Smooth muscle cell (in vitro differentiated cells): Measurements from ENCODE around the gene SMPX. TPM values are rescaled to one million over a fixed set of nuclear protein-coding genes. Genes with fewer than 3 reads are reported as not detected.

Experiments
- DNase-seq: peaks from one replicate; lab custom pipeline; 2025; ENCODE audit not compliant: unreplicated experiment; lab: John Stamatoyannopoulos, UW
- H2AFZ ChIP-seq: fragments of 200-600 bp; sonication (generic); 2 replicates; pipeline ENCODE4 v1.6.0; 2016; ENCODE audit warnings: antibody characterized with exemption, low read depth, mild to moderate bottlenecking
- H3F3A ChIP-seq: fragments of 200-600 bp; sonication (generic); 2 replicates; pipeline ENCODE4 v1.6.0; 2017; ENCODE audit warnings: antibody characterized with exemption, low read depth
- H3K27ac ChIP-seq: fragments of 200-600 bp; sonication (generic); 2 replicates; pipeline ENCODE4 v1.5.1; 2016; ENCODE audit warnings: low read depth, mild to moderate bottlenecking
- H3K27me3 ChIP-seq: fragments of 200-600 bp; sonication (generic); 2 replicates; pipeline ENCODE4 v1.6.1; 2016; ENCODE audit warnings: low read depth, mild to moderate bottlenecking
- H3K36me3 ChIP-seq: fragments of 200-600 bp; sonication (generic); 2 replicates; pipeline ENCODE4 v1.5.1; 2016; ENCODE audit warnings: low read depth
- H3K4me1 ChIP-seq: fragments of 200-600 bp; sonication (generic); 2 replicates; pipeline ENCODE4 v1.5.1; 2016; ENCODE audit warnings: low read depth
- H3K4me2 ChIP-seq: fragments of 200-600 bp; sonication (generic); 2 replicates; pipeline ENCODE4 v1.6.0; 2016; ENCODE audit warnings: mild to moderate bottlenecking
- H3K4me3 ChIP-seq: fragments of 200-600 bp; sonication (generic); 2 replicates; pipeline ENCODE4 v1.5.1; 2016; ENCODE audit warnings: mild to moderate bottlenecking
- H3K79me2 ChIP-seq: fragments of 200-600 bp; sonication (generic); 2 replicates; pipeline ENCODE4 v1.6.0; 2016; ENCODE audit warnings: low read depth, mild to moderate bottlenecking
- H3K9ac ChIP-seq: fragments of 200-600 bp; sonication (generic); 2 replicates; pipeline ENCODE4 v1.6.0; 2016; ENCODE audit warnings: low read depth
- H3K9me3 ChIP-seq: fragments of 200-600 bp; sonication (generic); replicated peaks from 2 replicates; pipeline ENCODE4 v1.5.1; 2016; ENCODE audit warnings: low read depth
- H4K20me1 ChIP-seq: fragments of 200-600 bp; sonication (generic); 2 replicates; pipeline ENCODE4 v1.6.0; 2016; ENCODE audit warnings: low read depth
- CTCF ChIP-seq: fragments of 200-600 bp; sonication (generic); IDR thresholded peaks from 2 replicates; pipeline ENCODE4 v1.5.1; 2017; ENCODE audit warnings: borderline replicate concordance, mild to moderate bottlenecking, antibody characterized with exemption; ENCODE audit not compliant: insufficient read depth, poor library complexity, severe bottlenecking
- WGBS: methylation state at CpG from one replicate; pipeline ENCODE4 v1.1.7; 2016; ENCODE audit warnings: low lambda C conversion rate; 5-methylcytosine and 5-hydroxymethylcytosine counted together
- polyA plus RNA-seq: library from polyadenylated mRNA; unstranded; fragments of >200 nt; fragmentation: Nextera tagmentation; extraction: Ambion mirVana; gene quantifications from 2 replicates; pipeline ENCODE4 v1.2.1, GENCODE V29; 2016
- total RNA-seq: library from RNA; depleted of rRNA; stranded (reverse); fragments of >200 nt; gene quantifications from 2 replicates; pipeline ENCODE4 v1.2.3, GENCODE V29; 2014

Gene SMPX
- total and polyA plus RNA-seq, 2 experiments from 2014 or later: 0.37 TPM; not detected in 1

- no peak overlapping the region for H3K4me3 ChIP-seq
- no peaks in the 10 kb centered on the region for H3K79me2 ChIP-seq
- no peaks in the 10 kb centered on the region for H3K27me3 ChIP-seq
- no peaks in the 10 kb centered on the region for H4K20me1 ChIP-seq
- DNase-seq: no peak
- no peak overlapping the region for H3K4me2 ChIP-seq
- 85% methylated on average over 4 of the region's 4 CpGs for WGBS
- no peaks in the 10 kb centered on the region for H3K36me3 ChIP-seq
- H3K4me1 ChIP-seq: no peaks in the 10 kb centered on the region
- no peak for TF ChIP-seq CTCF
- H3F3A ChIP-seq: no peaks in the 10 kb centered on the region
- no peak overlapping the region for H3K27ac ChIP-seq
- no peak overlapping the region for H3K9ac ChIP-seq
- H3K9me3 ChIP-seq: no peaks in the 10 kb centered on the region
- no peak overlapping the region for H2AFZ ChIP-seq
Measured at GRCh38 chrX:21674430-21675186, 83.3 kb downstream of the SMPX start.

GRCh38 chrX:21666679-21667078, 91.2 kb downstream of the SMPX start:
- no peaks in the 10 kb centered on the region for H3K36me3 ChIP-seq
- H3K9ac ChIP-seq: no peak overlapping the region
- no peaks in the 10 kb centered on the region for H3K27me3 ChIP-seq
- H3K27ac ChIP-seq: no peak overlapping the region
- TF ChIP-seq CTCF: no peak
- no peak for DNase-seq
- no peaks in the 10 kb centered on the region for H3K9me3 ChIP-seq
- no peak overlapping the region for H3K4me2 ChIP-seq
- H3K79me2 ChIP-seq: no peaks in the 10 kb centered on the region
- H3K4me3 ChIP-seq: no peak overlapping the region
- H3K4me1 ChIP-seq: no peaks in the 10 kb centered on the region
- 66% methylated on average over 4 of the region's 4 CpGs for WGBS
- H4K20me1 ChIP-seq: no peaks in the 10 kb centered on the region
- H3F3A ChIP-seq: no peaks in the 10 kb centered on the region
- H2AFZ ChIP-seq: no peak overlapping the region

GRCh38 chrX:21666252-21666651, 91.7 kb downstream of the SMPX start:
- no peaks in the 10 kb centered on the region for H3K79me2 ChIP-seq
- TF ChIP-seq CTCF: no peak
- H3K36me3 ChIP-seq: no peaks in the 10 kb centered on the region
- WGBS: 74% methylated on average over 4 of the region's 4 CpGs
- no peak overlapping the region for H3K4me2 ChIP-seq
- no peaks in the 10 kb centered on the region for H3K4me1 ChIP-seq
- no peaks in the 10 kb centered on the region for H3K9me3 ChIP-seq
- H3K9ac ChIP-seq: no peak overlapping the region
- H3K27me3 ChIP-seq: no peaks in the 10 kb centered on the region
- DNase-seq: no peak
- no peaks in the 10 kb centered on the region for H4K20me1 ChIP-seq
- no peak overlapping the region for H3K27ac ChIP-seq
- no peak overlapping the region for H3K4me3 ChIP-seq
- H3F3A ChIP-seq: no peaks in the 10 kb centered on the region
- no peak overlapping the region for H2AFZ ChIP-seq

- no peak overlapping the region for H3K27ac ChIP-seq
- H3K4me1 ChIP-seq: no peaks in the 10 kb centered on the region
- TF ChIP-seq CTCF: no peak
- no peaks in the 10 kb centered on the region for H3K79me2 ChIP-seq
- no peak for DNase-seq
- H3K27me3 ChIP-seq: no peaks in the 10 kb centered on the region
- no peak overlapping the region for H3K4me2 ChIP-seq
- H3K9ac ChIP-seq: no peak overlapping the region
- H3K9me3 ChIP-seq: no peaks in the 10 kb centered on the region
- no peak overlapping the region for H3K4me3 ChIP-seq
- H4K20me1 ChIP-seq: no peaks in the 10 kb centered on the region
- no peaks in the 10 kb centered on the region for H3F3A ChIP-seq
- H3K36me3 ChIP-seq: no peaks in the 10 kb centered on the region
- H2AFZ ChIP-seq: no peak overlapping the region
- 77% methylated on average over 4 of the region's 4 CpGs for WGBS
Measured at GRCh38 chrX:21662761-21663160, 95.2 kb downstream of the SMPX start.
